PFSK-1 (cell line): ENCODE results near the gene TMED4.

ENCODE experiments used
- POLR2AphosphoS5 ChIP-seq: IDR thresholded peaks from 2 replicates; pipeline ENCODE4 v1.6.1; 2012; ENCODE audit warnings: low read depth, mild to moderate bottlenecking, control low read depth, low read length, moderate library complexity
- SIN3A ChIP-seq: IDR thresholded peaks from 2 replicates; pipeline ENCODE4 v1.6.1; 2012; ENCODE audit warnings: mild to moderate bottlenecking, low read length, moderate library complexity, borderline replicate concordance; ENCODE audit not compliant: insufficient read depth
- TAF1 ChIP-seq: IDR thresholded peaks from 2 replicates; pipeline ENCODE4 v1.6.1; 2012; ENCODE audit warnings: low read length, control low read depth, borderline replicate concordance; ENCODE audit not compliant: insufficient read depth

GRCh38 chr7:44626620-44627019, 44.6 kb upstream of the TMED4 start:
- TF ChIP-seq TAF1: no peak
- TF ChIP-seq SIN3A: no peak
- no peak for TF ChIP-seq POLR2AphosphoS5
